H9 (cell line): ENCODE measurements around the gene RPS26. TPM values are rescaled to one million over a fixed set of nuclear protein-coding genes. Genes with fewer than 3 reads are reported as not detected.

Source experiments
- DNase-seq: peaks from one replicate; pipeline ENCODE4 v3.0.0-alpha.2; 2017
- H2AFZ ChIP-seq: one replicate; pipeline ENCODE4 v1.6.1; 2013; ENCODE audit warnings: mild to moderate bottlenecking, low read length, control low read depth, moderate library complexity
- H2AK5ac ChIP-seq: 2 replicates; pipeline ENCODE4 v1.6.1; 2013; ENCODE audit warnings: low read length, control low read depth, mixed read lengths; ENCODE audit not compliant: insufficient read length
- H2BK120ac ChIP-seq: one replicate; pipeline ENCODE4 v1.6.1; 2013; ENCODE audit warnings: low read depth, mild to moderate bottlenecking, low read length, control low read depth, inconsistent platforms; ENCODE audit not compliant: poor library complexity, severe bottlenecking
- H2BK12ac ChIP-seq: 2 replicates; pipeline ENCODE4 v1.6.1; 2013; ENCODE audit warnings: low read length, control low read depth, mixed read lengths, low read depth; ENCODE audit not compliant: insufficient read length
- H2BK15ac ChIP-seq: 2 replicates; pipeline ENCODE4 v1.6.1; 2013; ENCODE audit warnings: low read depth, low read length, control low read depth
- H2BK20ac ChIP-seq: one replicate; pipeline ENCODE4 v1.6.1; 2013; ENCODE audit warnings: low read depth, mild to moderate bottlenecking, low read length, control low read depth, inconsistent platforms; ENCODE audit not compliant: poor library complexity, severe bottlenecking
- H2BK5ac ChIP-seq: 2 replicates; pipeline ENCODE4 v1.6.1; 2013; ENCODE audit warnings: low read length, control low read depth, mixed read lengths; ENCODE audit not compliant: insufficient read length
- H3K14ac ChIP-seq: 2 replicates; pipeline ENCODE4 v1.6.1; 2013; ENCODE audit warnings: low read length, control low read depth; ENCODE audit not compliant: insufficient read depth
- H3K18ac ChIP-seq: 2 replicates; pipeline ENCODE4 v1.6.1; 2013; ENCODE audit warnings: low read depth, mild to moderate bottlenecking, mixed read lengths, low read length, control low read depth; ENCODE audit not compliant: insufficient read length
- H3K23ac ChIP-seq: 2 replicates; pipeline ENCODE4 v1.6.1; 2013; ENCODE audit warnings: low read length, control low read depth, mixed read lengths, low read depth; ENCODE audit not compliant: insufficient read length
- H3K23me2 ChIP-seq: 2 replicates; pipeline ENCODE4 v1.6.1; 2013; ENCODE audit warnings: low read depth, mild to moderate bottlenecking, mixed read lengths, low read length, control low read depth; ENCODE audit not compliant: insufficient read length, poor library complexity, severe bottlenecking
- H3K27ac ChIP-seq: 2 replicates; pipeline ENCODE4 v1.5.1; 2013; ENCODE audit warnings: low read length, control low read depth, mixed read lengths, low read depth; ENCODE audit not compliant: insufficient read length
- H3K27me3 ChIP-seq: 2 replicates; pipeline ENCODE4 v1.6.1; 2013; ENCODE audit warnings: low read length, control low read depth, inconsistent platforms; ENCODE audit not compliant: insufficient read depth
- H3K4ac ChIP-seq: 2 replicates; pipeline ENCODE4 v1.6.1; 2013; ENCODE audit warnings: low read depth, mild to moderate bottlenecking, control low read depth, inconsistent platforms, low read length, moderate library complexity
- H3K4me1 ChIP-seq: 2 replicates; pipeline ENCODE4 v1.6.1; 2013; ENCODE audit warnings: low read length, control low read depth, inconsistent platforms; ENCODE audit not compliant: insufficient read depth
- H3K4me2 ChIP-seq: 2 replicates; pipeline ENCODE4 v1.6.1; 2013; ENCODE audit warnings: low read length, control low read depth, mixed read lengths; ENCODE audit not compliant: insufficient read length, insufficient read depth
- H3K56ac ChIP-seq: 2 replicates; pipeline ENCODE4 v1.6.1; 2013; ENCODE audit warnings: low read depth, mild to moderate bottlenecking, mixed read lengths, low read length, control low read depth; ENCODE audit not compliant: insufficient read length
- H3K79me1 ChIP-seq: 2 replicates; pipeline ENCODE4 v1.6.1; 2013; ENCODE audit warnings: low read depth, mild to moderate bottlenecking, moderate library complexity, low read length, control low read depth, inconsistent platforms; ENCODE audit not compliant: insufficient read depth, poor library complexity, severe bottlenecking
- H3K79me2 ChIP-seq: 2 replicates; pipeline ENCODE4 v1.6.1; 2013; ENCODE audit warnings: low read length, control low read depth, inconsistent platforms; ENCODE audit not compliant: insufficient read depth
- H3K9ac ChIP-seq: 2 replicates; pipeline ENCODE4 v1.6.1; 2013; ENCODE audit warnings: low read length, control low read depth, mixed read lengths; ENCODE audit not compliant: insufficient read length; ENCODE audit errors: extremely low read depth
- H3K9me3 ChIP-seq: one replicate; pipeline ENCODE4 v1.6.1; 2013; ENCODE audit warnings: low read depth, low read length, inconsistent platforms; ENCODE audit not compliant: control insufficient read depth
- H3T11ph ChIP-seq: one replicate; pipeline ENCODE4 v1.6.1; 2013; ENCODE audit warnings: mild to moderate bottlenecking, low read length, control low read depth, inconsistent platforms
- H4K20me1 ChIP-seq: one replicate; pipeline ENCODE4 v1.6.1; 2013; ENCODE audit not compliant: control insufficient read depth, insufficient read length, insufficient read depth
- H4K5ac ChIP-seq: 2 replicates; pipeline ENCODE4 v1.6.1; 2013; ENCODE audit warnings: low read depth, mild to moderate bottlenecking, mixed read lengths, low read length, control low read depth; ENCODE audit not compliant: insufficient read length
- H4K8ac ChIP-seq: replicated peaks from 2 replicates; pipeline ENCODE4 v1.6.1; 2013; ENCODE audit warnings: low read length, control low read depth, mixed read lengths, low read depth; ENCODE audit not compliant: insufficient read length
- H4K91ac ChIP-seq: 2 replicates; pipeline ENCODE4 v1.6.1; 2013; ENCODE audit warnings: low read depth, mild to moderate bottlenecking, moderate library complexity, mixed read lengths, low read length, control low read depth; ENCODE audit not compliant: insufficient read length
- H3K27ac Mint-ChIP-seq, 3 experiments: 2 replicates in 2 of 3; 3 replicates in 1 of 3; pipeline ENCODE4 v1.8.0; 2020 to 2021; ENCODE audit warnings: mixed read lengths in 3 of 3, mild to moderate bottlenecking in 1 of 3, moderate library complexity in 1 of 3
- H3K27me3 Mint-ChIP-seq: 2 replicates; pipeline ENCODE4 v1.8.0; 2021; ENCODE audit warnings: low read depth, mild to moderate bottlenecking, moderate library complexity, mixed read lengths
- H3K36me3 Mint-ChIP-seq, 3 experiments: 2 replicates in 2 of 3; 3 replicates in 1 of 3; pipeline ENCODE4 v1.8.0; 2020 to 2021; ENCODE audit warnings: low read depth in 3 of 3, mixed read lengths in 3 of 3; ENCODE audit not compliant: insufficient read depth in 1 of 3
- H3K4me1 Mint-ChIP-seq, 2 experiments: 2 replicates each; pipeline ENCODE4 v1.8.0; 2020; ENCODE audit warnings: mixed read lengths in 2 of 2
- H3K4me3 Mint-ChIP-seq, 2 experiments: 2 replicates in 1 of 2; 3 replicates in 1 of 2; pipeline ENCODE4 v1.8.0; 2020 to 2021; ENCODE audit warnings: mild to moderate bottlenecking in 2 of 2, mixed read lengths in 2 of 2, moderate library complexity in 1 of 2
- H3K9me3 Mint-ChIP-seq, 2 experiments: 2 replicates in 1 of 2; 3 replicates in 1 of 2; pipeline ENCODE4 v1.8.0; 2020; ENCODE audit warnings: mild to moderate bottlenecking in 2 of 2, mixed read lengths in 2 of 2, moderate library complexity in 1 of 2
- CTCF ChIP-seq: fragments of 200-600 bp; sonication (generic); conservative IDR thresholded peaks from 3 replicates; pipeline ENCODE4 v1.8.0; 2021; ENCODE audit warnings: antibody characterized with exemption, mild to moderate bottlenecking
- WGBS: extraction: QIAGEN DNeasy Blood & Tissue Kit; methylation state at CpG from one replicate; pipeline ENCODE4 v1.1.7; 2013; ENCODE audit warnings: missing lambda C conversion rate, low lambda C conversion rate, mixed read lengths; ENCODE audit not compliant: insufficient read length; ENCODE audit errors: extremely low coverage; 5-methylcytosine and 5-hydroxymethylcytosine counted together
- total RNA-seq: library from RNA; stranded (reverse); gene quantifications from 2 replicates; pipeline ENCODE4 v1.2.1, GENCODE V29; 2021

RPS26 gene
- total RNA-seq, 1 experiment from 2014 or later = 51.9 TPM

- H3K14ac ChIP-seq = no peak overlapping the region
These were observed 44.4 kb downstream of the RPS26 start for GRCh38 chr12:56086096-56086495.

More at GRCh38 chr12:56086096-56086495, 44.4 kb downstream of the RPS26 start:
- Histone ChIP-seq H3T11ph (no peak overlapping the region), H3K18ac (no peak overlapping the region), H2BK12ac (no peak overlapping the region), H3K4ac (no peak overlapping the region), H3K9me3 (no peaks in the 10 kb centered on the region), H3K9ac (no peak overlapping the region), H2BK120ac (no peak overlapping the region), H3K27me3 (no peaks in the 10 kb centered on the region), H4K91ac (no peak overlapping the region), H2BK20ac (no peak overlapping the region), H3K4me1 (0 out of 2 replicates have a peak, but pooled peaks cover 2% of the 10 kb centered on the region), H3K27ac (no peak overlapping the region), H2AK5ac (no peak overlapping the region), H2AFZ (no peak overlapping the region), H3K79me2 (peaks cover 6% of the 10 kb centered on the region; the same call in 1 of the 2 replicates), H3K23me2 (no peaks in the 10 kb centered on the region), H3K23ac (no peak overlapping the region), H2BK5ac (no peak overlapping the region), H3K56ac (no peak overlapping the region), H4K20me1 (no peaks in the 10 kb centered on the region), H3K79me1 (no peaks in the 10 kb centered on the region), H3K4me2 (no peak overlapping the region), H2BK15ac (no peak overlapping the region), H4K5ac (no peak overlapping the region), H4K8ac (no peak overlapping the region)
- Mint-ChIP-seq H3K4me3 (no peak overlapping the region; a peak in 1 of 5 replicates), H3K27ac (peak overlapping the region in 2 of 3 experiments; percentile 10 to 49; a peak in 1 of 7 replicates), H3K36me3 (peaks cover 33 to 72% (median 69%) of the 10 kb centered on the region in 3 experiments), H3K27me3 (no peaks in the 10 kb centered on the region), H3K4me1 (peaks cover 9 to 13% of the 10 kb centered on the region in 2 experiments), H3K9me3 (no peaks in the 10 kb centered on the region)
- no peak for DNase-seq
- TF ChIP-seq CTCF = no peak
- WGBS = no CpG with 5 or more reads among the region's 3 CpGs
